PC-3 (cell line): Measurements from ENCODE around the gene ALKBH8. TPM values are rescaled to one million over a fixed set of nuclear protein-coding genes. Genes with fewer than 3 reads are reported as not detected.
"Not testable (repeated sequence)": the region's sequence is repeated elsewhere in the genome, so short reads cannot be mapped to it uniquely, and the experiment has no call there.

Experiments
- ATAC-seq: fragments of 200-7000 bp; cut with Tn5 transposase; 2 replicates; pipeline ENCODE4 v1.9.1; 2020; ENCODE audit warnings: mild to moderate bottlenecking, moderate library complexity
- BruUV-seq: library from RNA; stranded (reverse); fragments of 400-500 nt; replicated peaks from 2 replicates; lab custom pipeline; 2021; lab: Mats Ljungman, UMichigan
- CTCF ChIA-PET: fragments of 300-600 bp; sonication (Branson Sonifier 250); formaldehyde crosslinking; loops from one replicate; lab custom pipeline; 2022; ENCODE audit warnings: antibody characterized with exemption; lab: Charles Lee
- POLR2A ChIA-PET: fragments of 300-600 bp; sonication (Branson Sonifier 250); formaldehyde crosslinking; loops from one replicate; lab custom pipeline; 2022; ENCODE audit warnings: antibody characterized with exemption; ENCODE audit not compliant: unreplicated experiment; lab: Charles Lee
- DNase-seq: peaks from one replicate; pipeline ENCODE4 v3.0.0-alpha.2; 2015
- H2AFZ ChIP-seq: fragments of 300-600 bp; sonication (generic); 2 replicates; pipeline ENCODE4 v1.6.0; 2016; ENCODE audit warnings: antibody characterized with exemption, low read length
- H3F3A ChIP-seq: fragments of 300-600 bp; sonication (generic); one replicate; pipeline ENCODE4 v1.6.0; 2017; ENCODE audit warnings: antibody characterized with exemption, low read length, control low read depth, mild to moderate bottlenecking; ENCODE audit not compliant: unreplicated experiment
- H3K27ac ChIP-seq: fragments of 300-600 bp; sonication (generic); 2 replicates; pipeline ENCODE4 v1.5.1; 2016; ENCODE audit warnings: mild to moderate bottlenecking, low read length
- H3K27me3 ChIP-seq: fragments of 300-600 bp; sonication (generic); 2 replicates; pipeline ENCODE4 v1.6.1; 2016; ENCODE audit warnings: low read length, mixed read lengths
- H3K36me3 ChIP-seq: fragments of 300-600 bp; sonication (generic); 2 replicates; pipeline ENCODE4 v1.6.1; 2016; ENCODE audit warnings: low read depth, mixed run types, low read length, mixed read lengths
- H3K4me1 ChIP-seq: fragments of 300-600 bp; sonication (generic); 2 replicates; pipeline ENCODE4 v1.5.1; 2016; ENCODE audit warnings: low read length; ENCODE audit not compliant: insufficient read depth
- H3K4me2 ChIP-seq: fragments of 300-600 bp; sonication (generic); 2 replicates; pipeline ENCODE4 v1.6.0; 2016; ENCODE audit warnings: low read length
- H3K4me3 ChIP-seq: fragments of 300-600 bp; sonication (generic); 2 replicates; pipeline ENCODE4 v1.5.1; 2016; ENCODE audit warnings: mild to moderate bottlenecking, low read length, mixed read lengths
- H3K79me2 ChIP-seq: fragments of 300-600 bp; sonication (generic); 2 replicates; pipeline ENCODE4 v1.6.1; 2017; ENCODE audit warnings: low read length, mixed read lengths
- H3K9ac ChIP-seq: fragments of 300-600 bp; sonication (generic); 2 replicates; pipeline ENCODE4 v1.6.0; 2016; ENCODE audit warnings: mild to moderate bottlenecking, low read length
- H3K9me2 ChIP-seq: fragments of 300-600 bp; sonication (generic); replicated peaks from 2 replicates; pipeline ENCODE4 v1.6.1; 2016; ENCODE audit warnings: mixed run types, low read length, mixed read lengths
- H3K9me3 ChIP-seq: fragments of 300-600 bp; sonication (generic); 2 replicates; pipeline ENCODE4 v1.6.1; 2016; ENCODE audit warnings: low read length, mixed read lengths
- H4K20me1 ChIP-seq: fragments of 300-600 bp; sonication (generic); 2 replicates; pipeline ENCODE4 v1.6.1; 2016; ENCODE audit warnings: low read length, mixed read lengths
- EZH2 ChIP-seq: fragments of 300-600 bp; sonication (generic); IDR thresholded peaks from one replicate; pipeline ENCODE4 v1.6.1; 2017; ENCODE audit warnings: antibody characterized with exemption, mild to moderate bottlenecking, low read length; ENCODE audit not compliant: unreplicated experiment
- EZH2phosphoT487 ChIP-seq: fragments of 300-600 bp; sonication (generic); IDR thresholded peaks from 2 replicates; pipeline ENCODE4 v1.6.1; 2018; ENCODE audit warnings: mild to moderate bottlenecking, antibody characterized with exemption, low read length, borderline replicate concordance
- intact Hi-C: fragments of 100-400 bp; cut with micrococcal nuclease; formaldehyde crosslinking; loops from 2 replicates; pipeline ENCODE4 v1.9.0; 2023
- total RNA-seq: library from RNA; depleted of rRNA; stranded (reverse); fragments of >200 nt; gene quantifications from 2 replicates; pipeline ENCODE4 v1.2.3, GENCODE V29; 2014
- TF ChIP-seq, protein P1 (sequence below): fragments of 300-600 bp; sonication (generic); conservative IDR thresholded peaks from 2 replicates; pipeline ENCODE4 v1.5.1; 2017; ENCODE audit warnings: antibody characterized with exemption, low read depth, mild to moderate bottlenecking, low read length

Gene ALKBH8
- total RNA-seq, 1 experiment from 2014 or later, result 14.3 TPM

DNA sequence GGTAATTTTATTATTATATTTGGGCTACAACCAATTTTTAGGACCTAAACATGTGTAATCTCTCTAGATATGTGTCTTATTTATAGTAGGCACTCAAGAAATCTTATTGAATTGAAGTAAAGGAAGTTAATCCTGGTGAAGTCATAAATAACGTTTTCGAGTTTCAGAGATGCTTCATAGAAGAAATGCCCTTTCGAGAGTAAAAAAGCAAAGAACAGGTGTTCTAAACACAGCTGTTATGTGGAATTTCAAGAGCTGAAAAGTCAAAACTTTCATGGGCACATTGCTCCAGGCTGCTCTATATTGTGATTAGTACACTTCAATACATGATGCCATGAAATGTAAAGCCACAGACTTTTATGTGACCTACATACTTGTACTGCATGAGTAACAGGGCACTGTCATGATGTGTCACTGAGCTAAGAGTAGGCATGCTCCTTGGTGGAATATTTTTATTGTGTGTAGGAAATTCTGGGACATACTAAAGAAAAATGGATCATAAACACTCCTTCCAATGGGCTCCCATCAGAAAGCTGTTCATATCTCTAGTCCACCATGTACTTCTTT is 18.2 kb upstream of the ALKBH8 start:
- Histone ChIP-seq H3K9me2 (no peaks in the 10 kb centered on the region), H3K9me3 (no peaks in the 10 kb centered on the region), H3K4me3 (no peak overlapping the region), H4K20me1 (no peaks in the 10 kb centered on the region), H3K79me2 (no peaks in the 10 kb centered on the region), H3K4me2 (peak overlapping the region; percentile 23; the same call in 1 of the 2 replicates), H2AFZ (no peak overlapping the region), H3F3A (no peaks in the 10 kb centered on the region), H3K27ac (no peak overlapping the region), H3K4me1 (peaks cover 22% of the 10 kb centered on the region), H3K9ac (no peak overlapping the region), H3K27me3 (peaks cover 8% of the 10 kb centered on the region; the same call in 1 of the 2 replicates), H3K36me3 (no peaks in the 10 kb centered on the region)
- no peak for TF ChIP-seq EZH2phosphoT487
- no peak for TF ChIP-seq EZH2
- TF ChIP-seq, protein P1, sequence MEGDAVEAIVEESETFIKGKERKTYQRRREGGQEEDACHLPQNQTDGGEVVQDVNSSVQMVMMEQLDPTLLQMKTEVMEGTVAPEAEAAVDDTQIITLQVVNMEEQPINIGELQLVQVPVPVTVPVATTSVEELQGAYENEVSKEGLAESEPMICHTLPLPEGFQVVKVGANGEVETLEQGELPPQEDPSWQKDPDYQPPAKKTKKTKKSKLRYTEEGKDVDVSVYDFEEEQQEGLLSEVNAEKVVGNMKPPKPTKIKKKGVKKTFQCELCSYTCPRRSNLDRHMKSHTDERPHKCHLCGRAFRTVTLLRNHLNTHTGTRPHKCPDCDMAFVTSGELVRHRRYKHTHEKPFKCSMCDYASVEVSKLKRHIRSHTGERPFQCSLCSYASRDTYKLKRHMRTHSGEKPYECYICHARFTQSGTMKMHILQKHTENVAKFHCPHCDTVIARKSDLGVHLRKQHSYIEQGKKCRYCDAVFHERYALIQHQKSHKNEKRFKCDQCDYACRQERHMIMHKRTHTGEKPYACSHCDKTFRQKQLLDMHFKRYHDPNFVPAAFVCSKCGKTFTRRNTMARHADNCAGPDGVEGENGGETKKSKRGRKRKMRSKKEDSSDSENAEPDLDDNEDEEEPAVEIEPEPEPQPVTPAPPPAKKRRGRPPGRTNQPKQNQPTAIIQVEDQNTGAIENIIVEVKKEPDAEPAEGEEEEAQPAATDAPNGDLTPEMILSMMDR, result no peak
- DNase-seq, result peak; percentile 98
- ChIA-PET CTCF (interaction anchor here (0.5 to 0.9 kb wide), 2 partner anchors 21 to 187 kb away, joined by 3 to 5 read pairs; no protein-coding TSS in a partner anchor), POLR2A (interaction anchor here (0.6 kb wide), 4 partner anchors 94 to 266 kb away, joined by 3 to 8 read pairs (median 4); no protein-coding TSS in a partner anchor)
- BruUV-seq, result no TSS peak
- intact Hi-C loops, result no loop called here
- peak; percentile 100 for ATAC-seq

DNA sequence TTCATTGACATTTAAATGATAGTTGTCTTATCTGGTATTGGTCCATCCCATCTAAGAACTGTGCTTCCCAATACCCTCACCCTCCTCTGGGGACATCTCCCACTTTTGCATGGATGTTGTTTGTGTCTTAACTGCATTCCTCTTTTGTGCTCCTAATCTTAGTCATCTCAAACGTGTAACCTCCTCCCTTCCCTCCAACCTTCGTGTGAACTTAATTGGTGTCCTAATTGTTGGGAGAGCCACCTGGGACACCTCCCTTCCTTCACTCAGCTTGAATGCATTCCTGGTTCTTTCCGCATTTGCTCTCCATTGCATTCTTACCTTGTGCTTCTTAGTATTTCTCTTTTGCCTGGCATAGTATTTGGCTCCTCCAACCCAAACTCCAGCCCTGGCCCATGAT is 15.6 kb upstream of the ALKBH8 start:
- ATAC-seq (no peak), DNase-seq (no peak)
- no peak overlapping the region for H3K9ac ChIP-seq
- peaks cover 13% of the 10 kb centered on the region for H3K4me1 ChIP-seq
- no peak overlapping the region for H3K4me3 ChIP-seq
- H3K27ac ChIP-seq, result no peak overlapping the region
- ChIA-PET CTCF (no interaction called here), POLR2A (no interaction called here)
- no peaks in the 10 kb centered on the region for H3K9me2 ChIP-seq
- H4K20me1 ChIP-seq, result no peaks in the 10 kb centered on the region
- intact Hi-C loops, result no loop called here
- H3K36me3 ChIP-seq, result no peaks in the 10 kb centered on the region
- H2AFZ ChIP-seq, result no peak overlapping the region
- H3F3A ChIP-seq, result no peaks in the 10 kb centered on the region
- BruUV-seq, result no TSS peak
- no peaks in the 10 kb centered on the region for H3K27me3 ChIP-seq
- no peak for TF ChIP-seq EZH2phosphoT487
- TF ChIP-seq, protein P1, result no peak
- no peak for TF ChIP-seq EZH2
- no peaks in the 10 kb centered on the region for H3K79me2 ChIP-seq
- H3K4me2 ChIP-seq, result no peak overlapping the region
- H3K9me3 ChIP-seq, result no peaks in the 10 kb centered on the region

DNA sequence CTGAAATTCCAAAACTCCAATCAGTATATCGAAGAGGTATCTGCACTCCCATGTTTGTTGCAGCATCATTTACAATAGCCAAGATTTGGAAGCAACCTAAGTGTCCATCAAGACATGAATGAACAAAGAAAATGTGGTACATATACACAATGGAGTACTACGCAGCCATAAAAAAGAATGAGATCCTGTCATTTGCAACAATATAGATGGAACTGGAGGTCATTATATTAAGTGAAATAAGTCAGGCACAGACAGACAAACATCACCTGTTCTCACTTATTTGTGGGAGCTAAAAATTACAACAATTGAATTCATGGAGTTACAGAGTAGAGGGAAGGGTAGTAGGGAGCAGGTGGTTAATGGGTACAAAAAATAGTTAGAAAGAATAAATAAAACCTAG is 13.6 kb upstream of the ALKBH8 start:
- H3K9me2 ChIP-seq, BruUV-seq, H3K79me2 ChIP-seq, DNase-seq, H3K4me3 ChIP-seq, H2AFZ ChIP-seq, H3K27me3 ChIP-seq, H3F3A ChIP-seq, H3K9me3 ChIP-seq, H3K4me1 ChIP-seq, H3K36me3 ChIP-seq, CTCF ChIA-PET, H3K27ac ChIP-seq, H3K4me2 ChIP-seq, H4K20me1 ChIP-seq, intact Hi-C loops, H3K9ac ChIP-seq, POLR2A ChIA-PET, ATAC-seq: not testable (repeated sequence)
